GM21423 (cell line): Measurements from ENCODE around the gene SPAG9.
"Not testable (repeated sequence)": the region's sequence is repeated elsewhere in the genome, so short reads cannot be mapped to it uniquely, and the experiment has no call there.

ENCODE experiments used
- ATAC-seq: cut with Tn5 transposase; IDR thresholded peaks from one replicate; pipeline ENCODE4 v1.9.1; 2021; ENCODE audit warnings: mild to moderate bottlenecking, moderate library complexity; ENCODE audit not compliant: unreplicated experiment

Gene SPAG9

DNA sequence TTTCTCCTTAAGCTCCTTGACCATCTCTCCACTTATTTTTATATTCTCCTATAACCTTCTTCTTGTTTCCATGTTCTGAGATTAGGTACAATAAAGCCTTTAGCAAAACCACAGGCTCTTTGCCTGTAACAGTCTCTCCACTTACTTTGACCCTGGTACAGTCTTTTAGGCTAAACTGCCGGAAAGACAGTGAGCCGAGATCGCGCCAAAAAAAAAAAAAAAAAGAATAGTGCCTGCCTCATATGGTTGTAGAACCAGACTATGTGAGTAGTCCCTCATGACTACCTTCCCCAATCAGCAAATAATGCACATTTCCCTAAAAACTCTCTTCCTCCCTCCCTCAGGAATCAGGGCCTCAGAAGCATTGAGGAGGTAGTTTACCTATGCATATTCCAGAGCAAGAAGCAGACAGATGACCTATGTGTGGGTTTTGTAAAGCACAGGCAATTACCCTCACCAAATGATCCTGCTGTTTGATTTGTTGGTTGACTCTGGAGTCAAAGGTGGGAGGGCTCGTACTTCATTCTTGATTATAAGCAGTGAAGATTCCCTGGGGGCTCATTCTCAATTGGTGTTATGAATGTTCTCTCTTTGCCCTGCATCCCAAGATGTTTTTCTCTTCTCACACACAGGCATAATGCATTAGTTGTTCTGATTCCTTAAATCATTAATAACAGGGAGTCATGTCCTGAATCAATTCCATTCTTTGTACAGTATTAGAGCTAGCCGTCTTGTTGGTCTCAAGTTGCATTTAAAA, 23.8 kb upstream of the SPAG9 start:
- no peak for ATAC-seq

- ATAC-seq: no peak
Observed at GRCh38 chr17:51142597-51142996, 21.9 kb upstream of the SPAG9 start.

DNA sequence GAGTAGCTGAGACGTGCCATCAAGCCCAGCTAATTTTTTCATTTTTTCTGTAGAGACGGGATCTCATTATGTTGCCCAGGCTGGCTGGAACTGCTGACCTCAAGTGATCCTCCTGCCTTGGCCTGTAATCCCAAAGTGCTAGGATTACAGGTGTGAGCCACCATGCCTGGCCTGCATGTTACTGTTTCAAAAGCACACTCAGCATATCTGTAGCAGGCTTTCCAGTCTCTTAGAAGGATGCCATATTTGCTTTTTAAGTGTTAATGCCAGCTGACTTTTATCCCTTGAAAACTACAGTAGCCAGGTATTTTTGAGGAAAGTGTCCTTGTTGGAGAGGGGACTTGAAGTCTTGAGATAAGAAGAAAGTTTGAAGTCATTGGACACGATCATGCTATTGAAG, 15.3 kb upstream of the SPAG9 start:
- no peak for ATAC-seq

DNA sequence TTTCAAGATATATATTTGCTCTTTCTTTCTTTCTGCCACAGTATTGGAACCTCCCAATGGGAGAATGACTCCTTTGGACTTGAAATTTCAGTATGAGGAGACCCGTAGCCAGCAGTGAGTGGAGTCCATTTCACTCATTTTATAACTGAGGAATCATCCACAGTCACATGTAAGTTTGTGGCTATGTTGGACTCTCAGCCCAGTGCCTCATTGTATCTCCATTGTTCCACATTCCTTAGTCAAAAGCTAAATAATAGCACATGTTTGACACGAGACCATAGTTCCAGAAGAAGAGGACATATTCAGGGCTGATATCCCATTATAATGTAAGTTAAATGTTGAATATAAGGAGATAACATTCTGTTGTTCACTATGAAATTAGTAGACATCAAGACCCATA, 12.7 kb upstream of the SPAG9 start:
- no peak for ATAC-seq

GRCh38 chr17:51132964-51133319, 12.3 kb upstream of the SPAG9 start:
- peak; percentile 58 for ATAC-seq

DNA sequence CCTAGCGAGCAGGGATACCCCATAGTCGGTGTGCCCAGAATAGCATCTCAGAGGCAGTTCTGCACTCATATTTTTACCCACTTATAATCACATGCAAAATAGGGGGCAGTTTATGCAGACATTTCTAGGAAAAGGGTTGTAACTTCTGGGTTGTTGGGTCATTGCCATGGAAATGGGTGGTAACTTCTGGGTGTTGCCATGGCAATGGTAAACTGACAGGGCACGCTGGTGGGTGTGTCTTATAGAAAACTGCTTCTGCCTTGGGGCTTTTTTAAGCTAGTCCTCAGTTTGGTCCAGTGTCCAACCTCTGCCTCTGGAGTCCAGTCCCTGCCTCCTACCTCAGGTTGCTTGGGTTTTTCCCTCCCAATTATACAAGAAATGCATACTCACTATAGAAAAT, 7.4 kb upstream of the SPAG9 start:
- ATAC-seq: no peak

DNA sequence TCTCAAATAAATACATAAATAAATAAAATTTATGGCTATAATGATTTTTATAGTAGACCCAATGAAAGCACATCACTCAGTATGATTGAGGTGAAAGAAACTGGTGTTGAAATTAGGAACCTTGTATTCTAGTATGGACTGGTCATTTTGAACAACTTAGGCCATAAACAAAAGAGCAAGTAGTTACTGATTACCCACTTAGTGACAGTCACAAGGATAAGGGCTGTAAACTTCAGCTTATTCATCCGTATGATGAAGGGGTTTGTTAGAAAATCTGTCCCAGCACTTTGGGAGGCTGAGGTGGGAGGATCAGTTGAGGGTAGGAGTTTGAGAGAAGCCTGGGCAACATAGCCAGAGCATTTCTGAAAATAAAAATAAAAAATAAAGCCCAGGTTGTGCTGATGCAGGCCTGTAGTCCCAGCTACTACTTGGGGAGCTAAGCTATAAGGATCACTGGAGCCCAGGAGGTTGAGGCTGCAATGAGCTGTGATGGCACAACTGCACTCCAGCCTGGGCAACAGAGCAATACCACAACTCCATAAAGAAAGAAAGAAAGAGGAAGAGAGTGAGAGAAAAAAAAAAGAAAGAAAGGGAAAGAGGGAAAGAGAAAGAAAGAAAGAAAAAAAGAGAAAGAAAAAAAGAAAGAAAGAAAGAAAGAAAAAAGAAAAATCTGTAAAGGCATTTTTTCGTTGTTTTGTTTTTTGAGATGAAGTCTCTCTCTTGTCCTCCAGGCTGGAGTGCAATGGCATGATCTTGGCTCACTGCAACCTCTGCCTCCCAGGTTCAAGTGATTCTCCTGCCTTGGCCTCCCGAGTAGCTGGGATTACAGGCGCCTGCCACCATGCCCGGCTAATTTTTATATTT, 4.2 kb upstream of the SPAG9 start:
- ATAC-seq: no peak

GRCh38 chr17:51122473-51123115, 1.9 kb upstream of the SPAG9 start:
- not testable (repeated sequence) for ATAC-seq

GRCh38 chr17:51121620-51122472, 1.2 kb upstream of the SPAG9 start:
- peak; percentile 27 for ATAC-seq

DNA sequence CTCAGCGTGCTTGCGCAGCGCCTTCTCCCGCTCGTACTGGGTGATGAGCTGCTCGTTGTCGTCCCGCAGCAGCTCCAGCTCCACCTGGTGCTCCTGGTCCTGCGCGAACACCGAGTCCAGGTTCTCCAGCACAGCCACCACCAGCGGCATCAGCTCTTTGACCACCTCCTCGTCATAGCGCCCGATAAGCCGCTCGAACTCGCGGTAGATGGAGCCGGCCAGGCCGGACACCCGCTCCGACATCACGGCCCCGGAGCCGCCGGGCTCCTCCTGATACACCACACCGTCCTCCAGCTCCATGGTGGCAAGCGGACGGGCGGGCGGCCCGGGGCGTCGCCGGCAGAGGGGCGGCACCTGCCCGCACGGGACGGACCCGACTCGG, 320 bp downstream of the SPAG9 start:
- peak; percentile 9 for ATAC-seq

GRCh38 chr17:51119415-51120356, 982 bp downstream of the SPAG9 start:
- peak; percentile 30 for ATAC-seq

DNA sequence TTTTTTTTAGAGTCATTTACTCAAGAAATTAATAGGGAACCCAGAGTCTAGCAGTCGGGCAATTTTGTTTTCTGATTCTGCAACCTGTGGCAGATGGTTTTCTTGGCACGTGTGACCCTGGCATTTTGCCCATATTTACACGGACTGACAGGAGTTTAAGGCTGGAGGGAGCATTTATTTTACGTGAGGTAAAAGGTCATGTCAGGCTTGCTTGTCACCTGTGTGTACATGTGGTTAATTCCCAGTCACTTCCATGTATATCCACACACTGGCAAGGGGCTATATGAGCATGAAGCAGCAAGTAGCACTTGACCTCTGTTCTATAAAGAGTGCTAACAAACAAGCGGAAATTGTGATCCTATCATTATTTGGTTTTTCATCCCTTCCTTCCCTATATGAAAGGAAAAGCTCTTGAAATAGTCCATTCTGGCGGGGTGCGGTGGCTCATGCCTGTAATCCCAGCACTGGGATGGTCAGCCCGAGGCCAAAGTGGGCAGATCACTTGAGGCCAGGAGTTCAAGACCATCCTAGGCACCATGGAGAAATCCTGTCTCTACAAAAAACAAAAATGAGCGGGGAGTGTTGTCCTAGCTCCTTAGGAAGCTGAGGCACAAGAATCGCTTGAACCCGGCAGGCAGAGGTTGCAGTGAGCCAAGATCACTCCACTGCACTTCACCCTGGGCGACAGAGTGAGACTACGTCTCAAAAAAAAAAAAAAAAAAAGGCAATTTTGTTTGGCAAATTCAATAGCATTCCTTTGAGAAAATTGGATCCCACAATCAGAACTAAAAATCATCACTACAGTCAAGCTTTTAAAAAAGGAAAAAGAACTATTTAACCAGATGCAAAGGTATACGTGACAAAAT, 2.1 kb downstream of the SPAG9 start:
- no peak for ATAC-seq

DNA sequence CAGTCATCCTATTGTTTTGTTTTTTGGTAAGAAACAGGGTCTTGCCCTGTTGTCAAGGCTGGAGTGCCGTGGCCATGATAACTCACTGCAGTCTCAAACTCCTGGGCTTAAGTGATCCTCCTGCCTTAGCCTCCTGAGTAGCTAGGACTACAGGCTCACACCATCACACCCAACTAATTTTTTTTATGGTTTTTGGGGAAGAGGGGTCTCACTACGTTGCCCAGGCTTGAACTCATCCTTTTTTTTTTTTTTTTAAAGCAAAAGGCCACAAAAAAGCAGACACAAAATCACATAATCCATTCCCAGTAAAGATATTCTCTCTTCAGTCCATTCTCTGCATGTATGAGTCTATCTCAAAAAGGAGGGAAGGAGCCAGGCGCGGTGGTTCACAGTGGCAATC, 5.5 kb downstream of the SPAG9 start:
- ATAC-seq: no peak

DNA sequence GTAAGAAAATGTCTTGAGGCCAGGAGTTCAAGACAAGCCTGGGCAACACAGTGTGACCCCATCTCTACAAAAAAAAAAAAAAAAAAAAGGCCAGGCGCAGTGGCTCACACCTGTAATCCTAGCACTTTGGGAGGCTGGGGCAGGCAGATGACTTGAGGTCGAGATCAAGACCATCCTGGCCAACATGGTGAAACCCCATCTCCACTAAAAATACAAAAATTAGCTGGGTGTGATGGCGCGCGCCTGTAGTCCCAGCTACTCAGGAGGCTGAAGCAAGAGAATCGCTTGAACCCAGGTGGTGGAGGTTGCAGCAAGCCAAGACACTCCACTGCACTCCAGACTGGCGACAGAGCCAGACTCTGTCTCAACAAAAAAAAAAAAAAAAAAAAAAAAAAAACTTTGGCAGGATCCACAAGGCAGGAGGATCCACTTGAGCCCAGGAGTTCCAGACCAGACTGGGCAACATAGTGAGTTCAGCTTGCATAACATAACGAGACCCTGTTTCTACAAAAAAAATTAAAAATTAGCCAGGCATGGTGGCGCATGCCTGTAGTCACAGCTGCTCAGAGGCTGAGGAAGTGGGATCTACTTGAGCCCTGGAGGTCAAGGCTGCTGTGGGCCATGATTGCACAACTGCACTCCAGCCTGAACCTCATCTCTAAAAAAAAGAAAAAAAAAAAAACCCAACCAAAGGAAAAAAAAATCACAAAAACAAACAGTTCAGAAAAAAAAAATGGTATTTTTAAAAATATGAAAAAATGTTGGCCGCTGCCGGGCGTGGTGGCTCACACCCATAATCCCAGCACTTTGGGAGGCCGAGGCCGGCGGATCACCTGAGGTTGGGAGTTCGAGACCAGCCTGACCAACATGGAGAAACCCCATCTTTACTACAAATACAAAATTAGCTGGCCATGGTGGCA, 8.1 kb downstream of the SPAG9 start:
- peak; percentile 59 for ATAC-seq

- ATAC-seq: no peak
Observed at GRCh38 chr17:51107778-51108177, 12.9 kb downstream of the SPAG9 start.

GRCh38 chr17:51103451-51103850, 17.2 kb downstream of the SPAG9 start:
- no peak for ATAC-seq

DNA sequence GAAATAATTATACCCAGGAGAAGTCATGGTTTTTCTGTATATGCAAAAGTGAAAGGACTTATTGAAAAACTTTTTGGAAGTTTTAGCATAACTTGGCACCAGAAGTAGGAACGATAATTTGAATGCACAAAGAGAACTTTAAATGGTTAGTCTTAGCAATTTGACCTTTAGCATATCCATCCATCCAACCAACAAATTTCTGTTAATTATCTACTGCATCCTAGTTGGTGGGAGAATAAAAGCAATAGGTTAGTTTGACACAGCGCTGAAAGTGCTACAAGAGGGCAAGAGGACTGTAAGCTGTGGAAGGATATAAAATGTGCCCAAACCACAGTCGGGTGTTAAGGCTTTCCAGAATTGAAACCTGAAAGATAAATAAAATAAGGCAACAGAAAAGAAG, 17.6 kb downstream of the SPAG9 start:
- no peak for ATAC-seq
